GM19372 (cell line): ENCODE results near the gene DIPK1B.

ENCODE experiments used
- ATAC-seq: cut with Tn5 transposase; IDR thresholded peaks from one replicate; pipeline ENCODE4 v1.9.1; 2021; ENCODE audit warnings: mild to moderate bottlenecking, low read depth, moderate library complexity; ENCODE audit not compliant: unreplicated experiment

The DIPK1B gene

GRCh38 chr9:136732444-136733178 is 20.2 kb downstream of the DIPK1B start:
- no peak for ATAC-seq

- ATAC-seq = no peak
These were observed 21.2 kb downstream of the DIPK1B start for GRCh38 chr9:136733611-136734010.

GRCh38 chr9:136734837-136735496 is 22.6 kb downstream of the DIPK1B start:
- no peak for ATAC-seq

GRCh38 chr9:136735812-136736480 is 23.6 kb downstream of the DIPK1B start:
- no peak for ATAC-seq

- no peak for ATAC-seq
These were observed 26.6 kb downstream of the DIPK1B start for GRCh38 chr9:136738960-136739359.

- ATAC-seq = no peak
These were observed 27.1 kb downstream of the DIPK1B start for GRCh38 chr9:136739509-136739908.

- ATAC-seq = no peak
These were observed 27.7 kb downstream of the DIPK1B start for GRCh38 chr9:136740069-136740468.

GRCh38 chr9:136740491-136740890 is 28.1 kb downstream of the DIPK1B start:
- no peak for ATAC-seq

GRCh38 chr9:136740971-136741882 is 28.9 kb downstream of the DIPK1B start:
- ATAC-seq = no peak

GRCh38 chr9:136741883-136742571 is 29.7 kb downstream of the DIPK1B start:
- no peak for ATAC-seq

- no peak for ATAC-seq
These were observed 30.4 kb downstream of the DIPK1B start, which contains the start of gene LCN10 for GRCh38 chr9:136742591-136743391. TSS of gene LCN10 (minus strand) at chr9:136742940. CDS start at chr9:136742903, 37 bp downstream.

GRCh38 chr9:136743639-136744211 is 31.4 kb downstream of the DIPK1B start:
- ATAC-seq = no peak

- no peak for ATAC-seq
These were observed 32.4 kb downstream of the DIPK1B start for GRCh38 chr9:136744773-136745172.

- ATAC-seq = no peak
These were observed 33.2 kb downstream of the DIPK1B start for GRCh38 chr9:136745389-136746154.

- ATAC-seq = no peak
These were observed 33.8 kb downstream of the DIPK1B start for GRCh38 chr9:136746155-136746490.

GRCh38 chr9:136746621-136747020 is 34.2 kb downstream of the DIPK1B start:
- no peak for ATAC-seq

- no peak for ATAC-seq
These were observed 35.0 kb downstream of the DIPK1B start for GRCh38 chr9:136747161-136748060.
